Stimulated activated CD4-positive, alpha-beta T cell treated with anti-CD3 and anti-CD28 coated beads, Interleukin-2, amount 100 ng/mL, for 24 hours (primary cell): Measurements from ENCODE around the gene TEX55.
"Not testable (repeated sequence)": the region's sequence is repeated elsewhere in the genome, so short reads cannot be mapped to it uniquely, and the experiment has no call there.

Experiments used
- DNase-seq, 2 donors: peaks; one replicate each; pipeline ENCODE4 v3.0.0-alpha.2; 2020

Gene TEX55

GRCh38 chr3:119161240-119161639 is 15.3 kb downstream of the TEX55 start:
- no peak for DNase-seq

DNA sequence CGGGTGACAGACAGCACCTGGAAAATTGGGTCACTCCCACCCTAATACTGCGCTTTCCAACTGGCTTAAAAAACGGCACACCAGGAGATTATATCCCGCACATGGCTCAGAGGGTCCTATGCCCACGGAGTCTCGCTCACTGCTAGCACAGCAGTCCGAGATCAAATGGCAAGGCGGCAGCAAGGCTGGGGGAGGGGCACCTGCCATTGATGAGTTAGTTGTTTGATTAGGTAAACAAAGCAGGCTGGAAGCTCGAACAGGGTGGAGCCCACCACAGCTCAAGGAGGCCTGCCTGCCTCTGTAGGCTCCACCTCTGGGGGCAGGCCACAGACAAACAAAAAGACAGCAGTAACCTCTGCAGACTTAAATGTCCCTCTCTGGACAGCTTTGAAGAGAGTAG is 18.8 kb downstream of the TEX55 start:
- DNase-seq = not testable (repeated sequence)

GRCh38 chr3:119170821-119171220 is 24.9 kb downstream of the TEX55 start:
- no peak for DNase-seq

GRCh38 chr3:119173325-119173724 is 27.4 kb downstream of the TEX55 start, which contains the start of gene UPK1B:
TSS of gene UPK1B (plus strand) at chr3:119173598. CDS start at chr3:119186742, 13,144 bp downstream.
- DNase-seq = no peak

- no peak for DNase-seq
Observed at GRCh38 chr3:119175872-119176756, 30.1 kb downstream of the TEX55 start.

GRCh38 chr3:119176778-119177177 is 30.8 kb downstream of the TEX55 start:
- no peak for DNase-seq

GRCh38 chr3:119177321-119177720 is 31.4 kb downstream of the TEX55 start:
- DNase-seq = no peak

GRCh38 chr3:119181765-119182164 is 35.8 kb downstream of the TEX55 start:
- no peak for DNase-seq

DNA sequence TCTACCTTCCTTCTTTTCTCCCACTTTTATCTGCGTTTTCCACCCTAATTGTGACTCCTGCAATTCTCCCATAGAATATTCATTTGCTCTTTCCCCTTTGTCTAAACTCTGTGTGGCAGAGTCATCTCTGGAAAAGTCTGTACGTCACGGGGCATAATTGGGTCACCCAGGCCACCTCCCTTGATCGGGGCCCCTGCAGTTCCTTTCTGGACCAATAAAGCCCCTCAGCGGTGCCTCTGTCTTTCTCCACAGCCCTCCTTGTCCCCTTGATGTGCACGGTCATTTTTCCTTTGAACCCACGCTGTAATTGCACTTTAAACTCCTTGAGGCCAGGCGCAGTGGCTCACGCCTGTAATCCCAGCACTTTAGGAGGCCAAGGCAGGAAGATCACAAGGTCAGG is 38.1 kb downstream of the TEX55 start:
- no peak for DNase-seq

GRCh38 chr3:119184796-119185570 is 39.0 kb downstream of the TEX55 start:
- no peak for DNase-seq

DNA sequence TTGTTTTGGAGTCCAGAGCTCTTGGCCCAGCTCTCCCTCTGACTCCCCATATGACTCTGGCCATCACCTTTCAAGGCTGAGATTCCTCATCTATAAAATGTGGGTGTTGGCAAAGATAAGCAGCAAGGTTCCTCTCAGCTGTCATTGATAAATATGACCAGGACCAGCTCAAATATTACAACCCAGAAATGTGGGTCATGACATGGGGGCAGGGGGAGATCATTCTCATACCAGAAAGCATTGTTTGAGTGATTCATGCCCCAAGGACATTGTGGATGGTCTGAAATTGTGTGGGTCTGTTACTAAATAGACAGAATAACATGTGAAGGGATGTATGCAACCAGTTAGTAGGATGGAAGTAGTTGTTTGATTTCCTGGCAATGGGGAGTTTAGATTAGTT is 41.3 kb downstream of the TEX55 start:
- no peak for DNase-seq

DNA sequence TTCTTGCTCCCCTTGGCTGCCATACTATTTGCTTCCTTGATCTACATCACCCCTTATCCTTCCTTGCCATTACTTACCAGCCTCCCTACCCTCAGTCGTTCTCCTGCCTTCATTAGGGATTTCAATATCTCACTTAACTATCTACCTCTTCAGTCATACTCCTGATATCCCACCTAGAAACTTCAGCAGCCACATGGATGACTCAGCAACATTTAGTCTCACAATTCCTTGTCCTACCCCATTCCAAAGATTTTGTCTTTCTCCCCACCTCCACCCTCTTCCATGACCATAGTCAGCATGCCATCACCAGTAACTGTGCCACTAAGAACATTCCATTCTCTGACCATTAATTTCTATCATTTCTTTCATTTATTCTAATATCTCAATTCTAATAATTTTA is 45.8 kb downstream of the TEX55 start:
- no peak for DNase-seq

DNA sequence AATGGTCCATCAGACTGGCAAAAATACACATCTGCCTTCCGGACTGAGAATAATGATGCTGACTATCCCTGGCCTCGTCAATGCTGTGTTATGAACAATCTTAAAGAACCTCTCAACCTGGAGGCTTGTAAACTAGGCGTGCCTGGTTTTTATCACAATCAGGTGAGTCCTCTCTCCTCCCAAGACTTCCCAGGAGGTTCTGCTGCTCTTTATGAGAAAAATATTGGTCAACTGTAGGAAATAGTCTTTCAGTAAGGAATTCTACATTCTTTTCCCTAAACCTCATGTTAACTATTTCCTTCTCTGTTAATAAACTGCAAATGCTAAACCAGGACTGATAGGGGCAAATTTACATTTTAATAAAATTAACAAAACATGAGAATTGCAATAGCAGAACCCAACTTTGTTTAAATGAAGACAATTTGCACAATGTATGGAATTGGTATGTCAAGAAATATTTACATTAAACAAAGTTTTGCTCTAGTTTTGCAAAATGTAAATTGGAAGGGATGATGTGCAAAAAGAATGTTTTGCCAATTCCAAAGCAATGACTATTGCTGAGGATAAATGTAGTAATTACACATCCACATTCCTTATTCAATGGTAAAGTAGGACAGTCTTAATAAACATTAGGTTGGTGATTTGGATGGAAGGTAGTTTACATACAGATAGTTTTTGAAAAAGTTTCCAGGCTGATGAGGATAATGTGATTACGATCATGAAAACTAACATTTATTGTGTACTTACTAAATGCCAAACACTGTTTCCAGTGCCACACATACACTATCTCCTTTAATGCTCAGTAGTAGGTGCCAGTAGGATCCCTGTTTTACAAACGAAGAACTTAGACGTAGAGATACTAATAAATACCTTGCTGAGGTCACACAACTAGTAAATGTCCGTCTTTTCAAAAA is 48.5 kb downstream of the TEX55 start:
- DNase-seq = no peak

GRCh38 chr3:119195151-119195476 is 49.1 kb downstream of the TEX55 start:
- no peak for DNase-seq

DNA sequence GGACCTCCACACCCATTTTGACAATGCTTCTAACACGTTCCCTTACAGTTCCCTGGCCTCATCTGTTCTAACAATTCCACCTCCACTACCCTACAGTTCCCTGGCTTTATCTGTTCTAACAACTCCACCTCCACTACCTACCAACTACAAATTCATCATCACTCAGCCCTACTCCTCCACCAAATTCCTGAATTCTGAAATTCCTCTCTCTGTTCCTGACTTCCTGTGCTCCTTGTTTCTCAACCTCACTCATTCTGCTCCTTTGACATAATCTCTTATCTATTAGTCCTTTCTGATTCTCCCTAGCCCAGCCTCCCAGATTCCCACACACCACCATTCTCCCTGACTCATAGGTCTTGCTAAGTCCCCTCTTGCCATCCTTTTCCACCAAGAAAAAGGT is 49.9 kb downstream of the TEX55 start:
- no peak for DNase-seq
